Heart right ventricle (tissue), 16 donors: ENCODE measurements around the gene CLRN2. TPM values are rescaled to one million over a fixed set of nuclear protein-coding genes. Genes with fewer than 3 reads are reported as not detected.
"Not testable (repeated sequence)": the region's sequence is repeated elsewhere in the genome, so short reads cannot be mapped to it uniquely, and the experiment has no call there.

Source experiments
- ATAC-seq, 8 donors: fragments of 200-7000 bp; cut with Tn5 transposase; one replicate each; pipeline ENCODE4 v1.9.1; 2020; ENCODE audit warnings: mild to moderate bottlenecking in 8 of 8, moderate library complexity in 8 of 8, moderate number of reproducible peaks in 1 of 8
- DNase-seq, 2 donors: peaks; one replicate each; pipeline ENCODE4 v3.0.0-alpha.2; 2020
- H3K27ac ChIP-seq, 10 donors: fragments of 200-600 bp; sonication (generic) in 2 of 10; one replicate each; pipeline versions ENCODE4 v1.5.0 to v1.8.0; 2020 to 2022; ENCODE audit warnings: mild to moderate bottlenecking in 3 of 10
- H3K27me3 ChIP-seq, 7 donors: fragments of 200-600 bp; one replicate each; pipeline ENCODE4 v1.8.0; 2021 to 2022; ENCODE audit warnings: mild to moderate bottlenecking in 2 of 7
- H3K36me3 ChIP-seq, 9 donors: fragments of 200-600 bp; sonication (generic) in 1 of 9; one replicate each; pipeline versions ENCODE4 v1.5.0 to v1.8.0; 2020 to 2022; ENCODE audit warnings: mild to moderate bottlenecking in 2 of 9
- H3K4me1 ChIP-seq, 9 donors: fragments of 200-600 bp; sonication (generic) in 1 of 9; one replicate each; pipeline versions ENCODE4 v1.5.0 to v1.8.0; 2020 to 2022; ENCODE audit warnings: mild to moderate bottlenecking in 4 of 9
- H3K4me3 ChIP-seq, 10 donors: fragments of 200-600 bp; sonication (generic) in 2 of 10; one replicate each; pipeline versions ENCODE4 v1.5.0 to v1.8.0; 2020 to 2022; ENCODE audit warnings: mild to moderate bottlenecking in 7 of 10, moderate library complexity in 2 of 10
- H3K9me3 ChIP-seq, 11 donors: fragments of 200-600 bp in 10 of 11; sonication (generic) in 2 of 11; one replicate each; pipeline versions ENCODE4 v1.5.0 to v1.8.0; 2013 to 2022; ENCODE audit warnings: mild to moderate bottlenecking in 2 of 11, control low read depth in 1 of 11, moderate library complexity in 1 of 11
- CTCF ChIP-seq, 9 donors: fragments of 200-600 bp; sonication (generic) in 2 of 9; IDR thresholded peaks; one replicate each; pipeline versions ENCODE4 v1.5.0 to v1.8.0; 2021 to 2022; ENCODE audit warnings: antibody characterized with exemption in 9 of 9, mild to moderate bottlenecking in 5 of 9, moderate library complexity in 1 of 9
- WGBS, 2 donors: extraction: QIAGEN DNeasy Blood & Tissue Kit; methylation state at CpG; one replicate each; pipeline ENCODE4 v1.1.7; 2013; ENCODE audit warnings: inconsistent platforms in 1 of 2; 5-methylcytosine and 5-hydroxymethylcytosine counted together
- intact Hi-C, 10 donors: fragments of 100-400 bp; cut with DNase I; formaldehyde crosslinking; loops; one replicate each; pipeline versions ENCODE4 v1.11.1 to v1.14.2; 2022
- polyA plus RNA-seq, 2 donors: library from polyadenylated mRNA; stranded (reverse); fragments of 200-250 nt; gene quantifications; one replicate each; pipeline ENCODE4 v1.2.3, GENCODE V29; 2013
- total RNA-seq, 10 donors: library from RNA; stranded (reverse); fragmentation: NEBNext Ultra II Directional in 3 of 10; extraction: Animal tissue kit (Norgen Biotek cat#: 25700) in 3 of 10; gene quantifications; one replicate each; pipeline versions ENCODE4 v1.2.1 to v1.2.4, GENCODE V29; 2021 to 2023
- donor health status: Arrhythmogenic right ventricular cardiomyopathy.
- donor health status: ischemic (EF 13 %, LVEDD 7.1; RV severe dilation, severe dysfunction).
- donor health status: healthy with polysubstance abuse.
- donor health status: DM: no; HTN: yes; CAD: no.
- donor health status: DM: no; HTN: no; CAD: no.
- donor health status: ischemic (EF 25% LVEDD 6.9; RV normal size, moderate dysfunction).
- donor health status: ischemic (EF 25% LVEDD 5.7; RV mildly dilated, moderate dysfunction).
- donor health status: healthy.
- donor health status: DM: yes; HTN: yes; CAD: no.
- donor health status: Ischemic cardiomyopathy.
- donor health status: ischemic (EF 35%, LVEDD 5.7; RV mildly dilated, moderate dysfunction).
- donor health status: nonischemic (EF 11% LVEDD 7.7; RV severe dilation, severe dysfunction).
- donor health status: DM: yes; HTN: yes; CAD: no.
- donor health status: PGD.
- donor health status: ischemic (EF 29% LVEDD 5.4; RV normal size, mild dysfunction).
- donor health status: nonischemic (EF 23%, LVEDD 6.1; RV moderate dilation, normal function).

The CLRN2 gene
- total and polyA plus RNA-seq, 12 donors: not detected

- intact Hi-C loops: no loop called here
- Histone ChIP-seq H3K4me1 (no peaks in the 10 kb centered on the region), H3K9me3 (no peaks in the 10 kb centered on the region), H3K36me3 (no peaks in the 10 kb centered on the region), H3K27me3 (no peaks in the 10 kb centered on the region), H3K4me3 (no peak overlapping the region), H3K27ac (no peak overlapping the region)
- DNase-seq (no peak), ATAC-seq (no peak)
- WGBS, 2 donors: 79 to 89% methylated on average over 4 of the region's 4 CpGs
- TF ChIP-seq CTCF (IDR thresholded peaks at IDR 0.05): no peak
These were observed 20.3 kb downstream of the CLRN2 start for GRCh38 chr4:17535242-17535641.

GRCh38 chr4:17535906-17536305, 20.9 kb downstream of the CLRN2 start:
- H3K36me3 ChIP-seq: no peaks in the 10 kb centered on the region
- H3K4me3 ChIP-seq: no peak overlapping the region
- H3K4me1 ChIP-seq: no peaks in the 10 kb centered on the region
- peaks cover 0 to 5% (median 0%) of the 10 kb centered on the region in 7 donors for H3K27me3 ChIP-seq
- H3K27ac ChIP-seq: no peak overlapping the region
- no peak for TF ChIP-seq CTCF (IDR thresholded peaks at IDR 0.05)
- ATAC-seq (no peak), DNase-seq (no peak)
- intact Hi-C loops: no loop called here
- WGBS, 2 donors: 82 to 92% methylated on average over 3 of the region's 3 CpGs
- no peaks in the 10 kb centered on the region for H3K9me3 ChIP-seq

- H3K4me1 ChIP-seq, H3K9me3 ChIP-seq, H3K27me3 ChIP-seq, DNase-seq, ATAC-seq, H3K36me3 ChIP-seq, H3K4me3 ChIP-seq, H3K27ac ChIP-seq, intact Hi-C loops: not testable (repeated sequence)
- 91 to 92% methylated on average over 6 of the region's 6 CpGs for WGBS, 2 donors
These were observed 22.1 kb downstream of the CLRN2 start for GRCh38 chr4:17537060-17537459.

GRCh38 chr4:17544205-17544604, 29.2 kb downstream of the CLRN2 start:
- DNase-seq (no peak), ATAC-seq (peak in 1 of 8 donors; percentile 27)
- TF ChIP-seq CTCF (IDR thresholded peaks at IDR 0.05): no peak
- Histone ChIP-seq H3K9me3 (no peaks in the 10 kb centered on the region), H3K27ac (no peak overlapping the region), H3K27me3 (peaks cover 0 to 5% (median 0%) of the 10 kb centered on the region in 7 donors), H3K36me3 (no peaks in the 10 kb centered on the region), H3K4me1 (peaks cover 0 to 10% (median 3%) of the 10 kb centered on the region in 9 donors), H3K4me3 (no peak overlapping the region)
- intact Hi-C loops: loop anchor here in 5 of 10 donors (10.0 kb wide), 2 partner anchors 261 to 1051 kb away; no protein-coding TSS in a partner anchor
- 30 to 39% methylated on average over 6 of the region's 6 CpGs for WGBS, 2 donors

GRCh38 chr4:17544831-17545234, 29.9 kb downstream of the CLRN2 start:
- Histone ChIP-seq H3K9me3 (no peaks in the 10 kb centered on the region), H3K4me1 (peaks cover 0 to 10% (median 3%) of the 10 kb centered on the region in 9 donors), H3K4me3 (no peak overlapping the region), H3K36me3 (no peaks in the 10 kb centered on the region), H3K27ac (no peak overlapping the region), H3K27me3 (peaks cover 0 to 5% (median 0%) of the 10 kb centered on the region in 7 donors)
- intact Hi-C loops: loop anchor here (5.0 to 10.0 kb wide), 6 partner anchors 33 to 1050 kb away; partner anchors contain the start of gene QDPR (in 1 of the 10)
- no peak for DNase-seq
- 44 to 54% methylated on average over 3 of the region's 3 CpGs for WGBS, 2 donors
- ATAC-seq: no peak
- TF ChIP-seq CTCF (IDR thresholded peaks at IDR 0.05): no peak
